Keratinocyte (primary cell): ENCODE results near the gene RUNX1. TPM values are rescaled to one million over a fixed set of nuclear protein-coding genes. Genes with fewer than 3 reads are reported as not detected.

Experiments used
- DNase-seq: peaks from one replicate; pipeline ENCODE4 v3.0.0-alpha.2; 2011; ENCODE audit warnings: low read depth, missing footprints, low spot score
- FAIRE-seq: peaks from 2 replicates; lab custom pipeline; 2011; peaks lifted over from hg19 to GRCh38; lab: Jason Lieb, UNC
- H2AFZ ChIP-seq: 2 replicates; pipeline ENCODE4 v1.6.0; 2012; ENCODE audit warnings: low read length, control low read depth, inconsistent platforms; ENCODE audit not compliant: control insufficient read depth
- H3K27ac ChIP-seq: 2 replicates; pipeline ENCODE4 v1.5.1; 2011; ENCODE audit warnings: low read length; ENCODE audit not compliant: control insufficient read depth, insufficient read depth
- H3K27me3 ChIP-seq: 3 replicates; pipeline ENCODE4 v1.6.0; 2011; ENCODE audit warnings: low read length; ENCODE audit not compliant: control insufficient read depth, insufficient read depth; ENCODE audit errors: extremely low read depth
- H3K36me3 ChIP-seq, 2 experiments: 2 replicates in 1 of 2; 3 replicates in 1 of 2; pipeline ENCODE4 v1.5.1; 2011; ENCODE audit warnings: low read length in 2 of 2, mild to moderate bottlenecking in 1 of 2; ENCODE audit not compliant: control insufficient read depth in 2 of 2, insufficient read depth in 2 of 2; ENCODE audit errors: extremely low read depth in 1 of 2
- H3K4me1 ChIP-seq: 3 replicates; pipeline ENCODE4 v1.5.1; 2011; ENCODE audit warnings: low read length; ENCODE audit not compliant: control insufficient read depth, insufficient read depth; ENCODE audit errors: extremely low read depth
- H3K4me2 ChIP-seq: 3 replicates; pipeline ENCODE4 v1.6.0; 2011; ENCODE audit warnings: low read depth, low read length; ENCODE audit not compliant: control insufficient read depth, insufficient read depth; ENCODE audit errors: extremely low read depth
- H3K4me3 ChIP-seq, 3 experiments: fragments of 200-600 bp in 1 of 3; sonication (generic) in 1 of 3; 2 replicates in 2 of 3; 3 replicates in 1 of 3; pipeline ENCODE4 v1.5.1; 2011 to 2016; ENCODE audit warnings: low read length in 3 of 3, mild to moderate bottlenecking in 3 of 3, control low read depth in 2 of 3, inconsistent platforms in 1 of 3, low read depth in 1 of 3, mixed read lengths in 1 of 3, mixed run types in 1 of 3, moderate library complexity in 1 of 3; ENCODE audit not compliant: control insufficient read depth in 2 of 3, insufficient read depth in 2 of 3; ENCODE audit errors: extremely low read depth in 1 of 3
- H3K79me2 ChIP-seq: 2 replicates; pipeline ENCODE4 v1.6.0; 2012; ENCODE audit warnings: low read length; ENCODE audit not compliant: control insufficient read depth, insufficient read depth
- H3K9ac ChIP-seq: 3 replicates; pipeline ENCODE4 v1.6.0; 2011; ENCODE audit warnings: low read length; ENCODE audit not compliant: control insufficient read depth, insufficient read depth; ENCODE audit errors: extremely low read depth
- H3K9me1 ChIP-seq: 3 replicates; pipeline ENCODE4 v1.6.0; 2011; ENCODE audit warnings: low read length; ENCODE audit not compliant: control insufficient read depth, insufficient read depth; ENCODE audit errors: extremely low read depth
- H3K9me3 ChIP-seq: 2 replicates; pipeline ENCODE4 v1.5.1; 2012; ENCODE audit warnings: low read depth, low read length; ENCODE audit not compliant: control insufficient read depth
- H4K20me1 ChIP-seq: 3 replicates; pipeline ENCODE4 v1.6.0; 2011; ENCODE audit warnings: low read length; ENCODE audit not compliant: control insufficient read depth, insufficient read depth; ENCODE audit errors: extremely low read depth
- CTCF ChIP-seq, 3 experiments: IDR thresholded peaks in 1 of 3; conservative IDR thresholded peaks in 1 of 3; optimal IDR thresholded peaks in 1 of 3; 2 replicates in 2 of 3; 3 replicates in 1 of 3; pipeline versions ENCODE3 to v1.5.1; 2011; ENCODE audit warnings: low read length in 3 of 3, mild to moderate bottlenecking in 3 of 3, moderate library complexity in 2 of 3, control low read depth in 1 of 3, inconsistent platforms in 1 of 3; ENCODE audit not compliant: insufficient read depth in 2 of 3; ENCODE audit errors: extremely low read depth in 1 of 3
- EZH2 ChIP-seq: IDR thresholded peaks from one replicate; pipeline ENCODE4 v1.6.1; 2012; ENCODE audit warnings: inconsistent platforms, mild to moderate bottlenecking, low read length, moderate library complexity
- dilution Hi-C: fragments of 300-500 bp; cut with MboI; formaldehyde crosslinking; loops from one replicate; pipeline ENCODE4 v1.7.0; 2020; ENCODE audit warnings: low sequenced_read_pairs; ENCODE audit not compliant: extremely low pct_ligation_motif_present
- polyA plus RNA-seq, 5 experiments: library from polyadenylated mRNA; depleted of rRNA in 3 of 5; stranded (reverse) in 3 of 5; stranded (forward) in 1 of 5; unstranded in 1 of 5; fragments of >200 nt; gene quantifications; 1 replicate in 1 of 5; 2 replicates in 3 of 5; 3 replicates in 1 of 5; pipeline versions ENCODE4 v1.2.1 to v1.2.3, GENCODE V29; 2011 to 2012; ENCODE audit warnings: missing spikeins in 2 of 5, low read depth in 1 of 5, low replicate concordance in 1 of 5

The RUNX1 gene
- polyA plus RNA-seq, 1 donor (not counting 4 experiments of a cell fraction or from before 2014, with no cell fraction given), result 44.9 TPM

GRCh38 chr21:34973685-34974084 is 75.4 kb downstream of the RUNX1 start:
- no peaks in the 10 kb centered on the region for H3K79me2 ChIP-seq
- H3K9me3 ChIP-seq, result no peaks in the 10 kb centered on the region
- H3K27ac ChIP-seq, result no peak overlapping the region
- TF ChIP-seq EZH2 (no peak), CTCF (optimal IDR thresholded peaks at IDR 0.05 in 1 of 3, IDR thresholded peaks at IDR 0.05 in 1 of 3, conservative IDR thresholded peaks at IDR 0.05 in 1 of 3; ENCODE audit: extremely low read depth in 1 of 3, insufficient read depth in 2 of 3, low read length in 3 of 3) (no peak)
- H3K9me1 ChIP-seq, result no peaks in the 10 kb centered on the region
- DNase-seq (no peak), FAIRE-seq (no peak)
- H2AFZ ChIP-seq, result no peak overlapping the region
- H3K36me3 ChIP-seq, result no peaks in the 10 kb centered on the region
- H3K4me2 ChIP-seq, result no peak overlapping the region
- no peaks in the 10 kb centered on the region for H4K20me1 ChIP-seq
- no peaks in the 10 kb centered on the region for H3K27me3 ChIP-seq
- H3K9ac ChIP-seq, result no peak overlapping the region
- no peak overlapping the region for H3K4me3 ChIP-seq
- no peaks in the 10 kb centered on the region for H3K4me1 ChIP-seq
- dilution Hi-C loops, result no loop called here

GRCh38 chr21:34971656-34972055 is 77.4 kb downstream of the RUNX1 start:
- no peaks in the 10 kb centered on the region for H3K9me1 ChIP-seq
- DNase-seq, result no peak
- H3K27ac ChIP-seq, result no peak overlapping the region
- H2AFZ ChIP-seq, result no peak overlapping the region
- TF ChIP-seq CTCF (optimal IDR thresholded peaks at IDR 0.05 in 1 of 3, IDR thresholded peaks at IDR 0.05 in 1 of 3, conservative IDR thresholded peaks at IDR 0.05 in 1 of 3; ENCODE audit: extremely low read depth in 1 of 3, insufficient read depth in 2 of 3, low read length in 3 of 3) (no peak), EZH2 (no peak)
- no peaks in the 10 kb centered on the region for H4K20me1 ChIP-seq
- no peaks in the 10 kb centered on the region for H3K27me3 ChIP-seq
- FAIRE-seq, result no peak
- peaks cover 5% of the 10 kb centered on the region for H3K4me1 ChIP-seq
- H3K9ac ChIP-seq, result no peak overlapping the region
- H3K36me3 ChIP-seq, result no peaks in the 10 kb centered on the region
- H3K4me3 ChIP-seq, result no peak overlapping the region
- H3K79me2 ChIP-seq, result no peaks in the 10 kb centered on the region
- no peak overlapping the region for H3K4me2 ChIP-seq
- H3K9me3 ChIP-seq, result no peaks in the 10 kb centered on the region
- dilution Hi-C loops, result no loop called here
